Stimulated activated CD4-positive, alpha-beta T cell treated with anti-CD3 and anti-CD28 coated beads, TNF-alpha, amount 100 ng/mL, for 48 hours (primary cell): ENCODE data around the gene C1orf116.

Experiments used
- DNase-seq, 3 donors: peaks; one replicate each; pipeline ENCODE4 v3.0.0-alpha.2; 2020; ENCODE audit warnings: low read depth in 3 of 3

Gene C1orf116

DNA sequence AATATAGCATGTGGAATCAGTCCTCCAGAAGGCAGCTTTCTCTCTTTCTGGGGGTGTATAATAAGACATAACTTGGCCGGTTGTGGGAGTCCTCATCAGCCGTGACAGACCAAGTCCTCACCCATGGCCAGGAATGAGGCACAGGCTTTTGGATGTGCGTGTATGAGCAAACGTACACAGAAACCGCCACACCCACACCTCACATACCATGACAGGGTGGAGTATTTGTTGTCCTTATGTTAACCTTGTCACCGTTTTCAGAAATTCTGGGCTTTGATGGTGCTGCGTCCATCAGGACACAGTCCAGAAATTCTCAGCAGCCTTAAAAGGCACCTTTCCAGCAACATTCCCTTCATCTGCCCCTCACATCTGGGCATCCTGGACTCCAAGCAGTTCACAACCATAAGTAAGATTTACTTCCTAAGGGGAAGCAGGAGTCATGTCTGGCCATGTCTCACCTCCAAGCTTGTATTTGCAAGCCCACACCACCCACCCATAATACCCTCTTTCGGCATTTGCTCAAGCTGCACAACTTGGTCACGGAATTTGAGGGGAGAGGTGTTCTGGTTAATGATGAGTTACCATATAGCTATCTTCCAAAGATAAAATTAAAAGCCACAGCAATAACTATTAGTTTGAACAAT is 12.4 kb downstream of the C1orf116 start:
- DNase-seq = no peak

DNA sequence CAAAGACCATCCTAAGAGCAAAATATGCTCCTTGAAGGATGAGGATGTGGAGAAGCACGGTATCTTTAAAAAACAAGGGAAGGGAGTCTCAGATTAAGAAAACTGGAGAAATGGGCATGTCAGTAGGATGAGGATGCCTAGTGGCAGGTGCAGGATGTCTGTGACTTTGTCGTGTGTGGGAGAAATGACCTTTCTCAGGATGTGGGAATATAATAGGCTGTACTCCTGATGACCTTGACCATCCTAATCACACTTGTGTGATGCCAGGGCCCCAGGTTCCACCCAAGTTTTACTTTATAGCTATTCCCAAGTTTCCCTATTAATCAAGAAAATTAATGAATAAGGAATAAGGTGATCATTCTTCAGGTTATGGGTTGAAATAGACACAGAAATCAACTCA is 12.9 kb downstream of the C1orf116 start:
- DNase-seq = no peak

DNA sequence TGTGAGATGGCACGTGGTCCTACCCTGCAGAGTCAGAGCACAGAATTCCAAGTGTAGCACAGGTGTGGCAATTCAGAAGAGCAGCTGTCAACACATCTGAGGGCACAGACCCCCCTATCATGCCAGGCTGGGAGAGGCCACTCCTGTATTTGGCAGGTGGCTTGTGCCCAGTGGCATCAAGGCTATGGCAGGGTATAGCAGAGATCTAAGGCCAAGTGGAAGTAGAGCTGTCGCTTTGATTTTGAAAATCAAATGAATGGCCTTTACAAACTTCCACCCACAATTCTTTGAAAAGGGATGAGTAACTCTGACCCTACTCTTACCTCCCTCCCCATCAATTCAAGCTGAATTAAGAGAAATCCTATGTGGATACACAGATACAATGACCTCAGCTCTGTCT is 13.4 kb downstream of the C1orf116 start:
- DNase-seq = no peak

DNA sequence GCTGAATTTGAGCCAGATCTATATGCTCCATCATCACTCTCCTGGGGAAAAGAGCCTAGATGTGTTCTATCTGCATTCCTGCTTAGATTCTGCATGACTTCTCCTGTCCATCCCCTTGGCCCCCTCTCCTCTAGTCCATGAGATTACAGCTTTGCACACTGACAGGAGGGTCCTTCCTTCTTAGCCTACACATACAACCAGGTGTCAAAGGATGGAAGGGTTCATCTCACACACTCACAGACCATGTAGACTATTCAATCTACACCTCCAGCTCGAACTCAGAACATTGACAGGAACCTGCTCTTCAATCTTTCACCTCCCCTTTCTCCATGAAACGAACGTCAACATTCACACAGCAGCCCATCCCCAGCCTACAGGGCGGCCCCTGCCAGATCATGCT is 13.8 kb downstream of the C1orf116 start:
- no peak for DNase-seq

DNA sequence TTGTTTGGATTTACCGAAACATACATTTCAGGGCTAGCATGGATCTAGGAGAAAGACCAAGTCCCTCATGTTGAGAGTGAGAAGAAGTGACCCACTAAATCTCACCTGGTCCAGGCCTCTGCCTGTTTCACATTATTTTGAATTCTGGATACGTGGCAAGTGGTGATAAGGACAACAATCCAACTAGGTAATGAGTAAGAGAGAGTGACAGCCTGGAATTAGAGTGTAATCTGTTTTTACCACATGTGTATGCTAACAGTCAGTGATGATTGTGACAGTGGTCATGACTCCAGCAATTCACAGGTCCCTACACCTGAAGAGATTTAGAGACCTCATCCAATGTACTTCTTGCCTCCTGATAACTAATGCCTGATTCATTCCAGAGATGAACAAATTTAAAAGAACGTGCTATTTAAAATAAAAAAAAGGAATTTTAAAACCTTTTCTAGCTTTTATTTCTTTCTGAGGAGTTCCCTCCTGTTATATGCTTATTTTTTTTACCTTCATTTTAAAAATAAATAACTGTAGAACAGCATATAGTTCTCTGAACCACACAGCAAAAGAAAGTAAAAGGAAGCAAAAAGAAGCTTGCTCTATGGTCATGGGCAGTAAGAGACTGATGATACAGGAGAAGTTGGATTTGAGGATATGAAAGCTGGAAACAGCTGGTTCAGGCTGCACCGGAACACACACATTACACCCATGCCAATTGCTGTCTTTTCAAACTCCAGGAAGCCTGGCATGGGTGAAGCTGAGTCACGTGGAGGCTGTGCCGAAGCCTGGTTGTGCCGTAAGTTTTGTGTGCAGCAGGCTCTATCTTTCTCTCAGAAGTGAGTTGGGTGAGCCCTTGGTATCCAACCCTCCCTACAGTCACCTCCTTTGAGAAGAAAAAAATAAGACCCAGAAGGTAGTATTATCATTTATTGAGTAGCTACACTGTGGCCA is 14.7 kb downstream of the C1orf116 start:
- DNase-seq = no peak

DNA sequence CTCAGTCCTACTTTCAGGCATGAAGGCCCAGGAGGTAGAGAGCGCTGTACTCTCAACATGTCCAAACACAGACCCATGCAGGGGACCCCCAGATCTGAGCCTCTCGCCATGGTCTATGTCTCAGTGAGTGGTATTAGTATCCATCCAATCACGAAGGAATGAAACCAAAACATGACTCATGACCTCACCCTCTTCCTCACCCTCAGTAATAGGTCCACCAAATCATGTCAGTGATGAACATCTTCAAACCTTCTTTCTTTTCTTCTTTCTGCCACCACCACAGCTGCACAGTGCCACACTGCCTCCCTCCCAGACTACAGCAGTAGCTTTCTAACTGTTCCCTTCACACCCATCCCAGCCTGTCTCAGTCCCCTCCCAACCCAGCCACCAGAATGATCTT is 16.8 kb downstream of the C1orf116 start:
- DNase-seq = no peak

DNA sequence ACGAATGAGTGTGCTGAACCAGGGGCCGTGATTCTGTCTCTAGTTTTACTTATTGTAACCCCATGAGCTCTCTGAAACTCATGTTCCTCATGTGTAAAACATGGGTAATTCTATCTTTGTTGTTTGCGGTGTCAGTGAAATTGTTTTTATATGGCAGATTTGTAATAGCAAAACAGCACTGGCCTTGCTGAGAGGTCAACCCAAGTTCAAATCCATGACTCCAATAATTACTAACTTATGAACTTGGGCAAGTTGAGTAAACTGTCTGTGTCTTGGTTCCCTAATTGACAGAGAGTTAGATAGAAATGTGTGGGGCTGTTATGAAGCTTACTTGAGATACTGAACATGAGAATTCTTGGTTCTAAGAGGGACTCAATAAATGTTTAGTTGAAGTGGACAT is 17.8 kb downstream of the C1orf116 start:
- DNase-seq = no peak

DNA sequence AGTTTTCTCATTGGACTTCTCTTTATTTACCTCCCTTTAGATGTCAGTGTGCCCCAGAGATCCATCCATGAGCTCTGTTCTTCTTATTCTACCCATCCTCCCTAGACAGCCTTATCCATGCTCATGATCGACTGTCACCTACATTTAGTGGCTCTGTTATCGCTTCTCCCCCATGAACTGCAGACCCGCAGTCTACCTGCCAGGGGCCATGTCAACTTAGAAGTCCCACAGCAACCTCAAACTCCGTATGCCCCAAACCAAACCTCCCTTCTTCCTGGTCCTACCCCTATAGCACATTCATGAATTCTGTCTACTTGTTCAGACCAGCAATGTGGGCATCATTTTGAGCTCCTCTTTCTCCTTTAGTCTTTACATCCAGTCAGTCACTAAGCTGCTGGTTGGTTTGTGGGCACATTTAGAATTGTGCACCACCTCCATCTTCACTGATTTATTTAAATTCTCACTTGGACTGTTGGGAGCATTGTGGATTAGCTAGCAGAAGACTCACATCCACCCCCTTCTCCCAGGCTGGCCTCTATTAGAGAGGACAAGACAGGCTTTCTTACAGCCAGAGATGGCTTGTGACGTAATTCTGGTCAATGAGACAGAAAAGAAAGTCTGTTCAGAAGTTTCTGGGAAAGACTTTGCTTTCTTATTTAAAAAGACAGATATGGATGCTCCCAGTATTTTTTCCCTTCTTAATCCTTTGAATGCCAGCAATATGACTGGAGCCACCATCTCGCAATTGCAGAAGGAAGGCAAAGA is 19.1 kb downstream of the C1orf116 start:
- no peak for DNase-seq

DNA sequence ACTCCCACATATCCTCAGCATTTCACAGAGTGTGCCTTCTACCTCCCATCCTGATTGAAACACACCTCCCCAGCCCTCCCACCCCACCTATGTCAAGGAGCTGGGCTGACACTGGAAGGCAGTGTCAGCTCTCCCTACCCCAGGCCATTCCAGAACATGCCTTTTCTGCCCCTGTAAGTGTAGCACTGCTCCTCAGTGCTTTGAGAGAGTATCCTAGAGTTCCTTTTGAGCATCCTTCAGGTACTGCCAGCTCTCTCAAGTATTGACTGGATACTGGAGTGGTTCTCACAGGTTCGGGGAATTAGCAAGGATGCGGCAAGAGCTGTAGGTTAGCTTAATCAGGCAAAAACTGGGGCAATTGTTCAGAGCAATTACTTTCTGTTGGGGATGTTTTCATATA is 21.8 kb downstream of the C1orf116 start:
- DNase-seq = no peak

DNA sequence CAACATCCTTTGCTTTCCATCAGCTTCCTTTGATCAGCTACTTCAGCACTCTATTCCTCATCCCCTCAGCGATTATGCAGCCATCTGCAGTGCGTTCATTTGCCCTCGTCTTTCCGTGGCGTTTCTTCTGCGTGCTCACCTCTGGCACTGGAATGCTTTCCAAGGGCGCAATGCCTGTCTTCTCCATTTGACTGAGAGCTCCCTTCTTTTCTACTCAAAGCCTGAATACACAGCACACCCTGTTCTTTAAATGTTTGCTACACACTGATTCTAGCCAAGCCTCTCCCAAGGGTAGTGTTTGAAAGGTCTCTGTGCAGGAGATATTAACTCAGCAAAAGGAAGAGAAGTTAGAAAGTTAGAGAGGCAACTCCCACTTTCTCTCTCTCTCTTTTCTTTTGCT is 22.6 kb downstream of the C1orf116 start:
- no peak for DNase-seq

DNA sequence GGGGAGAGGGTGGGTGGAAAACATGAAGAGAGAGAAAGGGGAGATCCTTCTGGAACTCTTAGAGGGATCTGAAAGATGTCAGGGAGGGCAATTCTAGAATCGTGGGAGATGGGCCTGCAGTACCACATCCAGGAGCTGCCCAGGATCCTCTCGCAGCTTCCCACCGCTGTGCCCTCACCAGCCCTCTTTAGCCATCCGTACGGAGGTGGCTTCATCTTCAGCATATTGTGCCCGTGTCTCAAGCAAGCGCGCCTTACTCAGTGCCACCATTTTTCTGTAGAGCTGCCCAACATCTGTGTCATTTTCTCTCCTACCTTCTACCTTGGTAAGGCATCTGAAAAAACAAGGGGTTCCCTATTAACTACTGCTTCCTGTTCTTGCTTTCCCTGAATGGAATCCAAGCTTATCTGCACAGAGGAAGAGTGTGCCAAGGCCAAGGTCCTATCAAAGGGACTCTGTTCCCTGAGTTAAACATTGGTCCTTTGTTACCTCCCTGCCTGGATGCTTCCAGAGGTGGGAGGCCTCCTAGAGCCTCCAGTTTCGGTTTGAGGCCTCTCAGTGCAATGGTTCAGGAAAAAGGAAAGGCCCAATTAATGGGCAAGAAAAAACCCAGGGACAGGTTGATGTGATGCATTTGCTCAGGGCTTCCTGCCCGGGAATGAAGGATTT is 23.2 kb downstream of the C1orf116 start:
- no peak for DNase-seq

DNA sequence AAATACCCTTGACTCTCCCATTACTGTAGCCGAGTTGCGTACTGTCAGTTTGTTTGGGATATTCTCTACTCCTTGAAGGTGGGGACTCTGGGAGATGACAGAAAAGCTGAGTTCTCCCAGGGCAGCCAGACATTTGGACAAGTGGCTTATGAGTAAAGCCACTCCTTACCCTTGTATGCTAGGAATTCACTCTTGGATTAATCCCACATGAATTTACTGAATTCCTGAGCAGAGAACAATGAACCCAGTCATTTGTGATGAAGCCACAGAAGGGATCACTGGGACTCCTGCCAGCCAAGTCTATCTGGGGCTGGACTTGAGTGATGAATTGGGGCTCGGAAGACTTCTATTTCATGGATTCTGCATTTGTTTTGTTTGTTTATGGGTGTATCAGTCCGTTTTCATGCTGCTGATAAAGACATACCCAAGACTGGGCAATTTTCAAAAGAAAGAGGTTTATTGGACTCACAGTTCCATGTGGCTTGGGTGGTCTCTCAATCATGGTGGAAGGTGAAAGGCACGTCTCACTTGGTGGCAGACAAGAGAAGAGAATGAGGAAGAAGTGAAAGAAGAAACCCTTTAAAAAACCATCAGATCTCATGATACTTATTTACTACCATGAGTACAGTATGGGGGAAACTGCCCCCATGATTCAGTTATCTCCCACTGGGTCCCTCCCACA is 25.1 kb downstream of the C1orf116 start:
- no peak for DNase-seq

DNA sequence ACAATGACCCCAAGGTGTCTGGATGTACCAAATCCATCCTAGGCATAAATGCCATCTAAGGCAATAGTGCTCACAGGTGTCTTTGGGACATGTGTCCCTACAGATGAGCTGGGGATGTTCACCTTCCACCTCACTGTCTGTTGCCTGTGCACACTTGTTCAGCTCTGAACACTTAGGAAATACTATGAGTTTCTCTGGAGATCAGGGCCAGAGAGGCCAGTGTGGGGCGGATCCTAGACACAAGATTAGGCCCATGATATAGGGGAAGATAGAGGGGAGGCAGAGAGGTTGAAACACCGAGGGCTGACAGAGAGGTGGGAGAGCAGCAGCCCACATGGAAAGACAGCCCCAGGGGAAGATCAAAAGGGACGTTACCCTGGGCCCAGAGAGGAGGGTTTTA is 25.6 kb downstream of the C1orf116 start:
- no peak for DNase-seq

DNA sequence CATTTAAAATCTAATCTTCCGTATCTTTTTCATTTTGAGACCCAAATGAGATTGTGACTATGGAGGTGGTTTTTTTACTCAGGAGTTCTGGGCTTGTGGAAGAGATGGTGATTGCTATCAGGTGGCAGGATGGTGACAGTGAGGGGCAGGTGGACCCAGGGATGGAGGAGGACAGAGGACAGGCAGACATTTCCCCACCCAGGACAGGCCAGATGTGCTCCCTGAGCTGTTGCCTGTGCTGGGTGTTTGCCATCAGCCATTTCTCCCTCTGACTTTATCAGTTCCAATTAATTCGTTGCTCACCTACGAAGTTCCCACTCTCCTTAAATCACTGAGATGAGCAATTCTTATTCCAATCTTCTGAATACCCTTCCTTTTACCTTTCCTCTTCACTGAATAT is 26.5 kb downstream of the C1orf116 start:
- DNase-seq = no peak

DNA sequence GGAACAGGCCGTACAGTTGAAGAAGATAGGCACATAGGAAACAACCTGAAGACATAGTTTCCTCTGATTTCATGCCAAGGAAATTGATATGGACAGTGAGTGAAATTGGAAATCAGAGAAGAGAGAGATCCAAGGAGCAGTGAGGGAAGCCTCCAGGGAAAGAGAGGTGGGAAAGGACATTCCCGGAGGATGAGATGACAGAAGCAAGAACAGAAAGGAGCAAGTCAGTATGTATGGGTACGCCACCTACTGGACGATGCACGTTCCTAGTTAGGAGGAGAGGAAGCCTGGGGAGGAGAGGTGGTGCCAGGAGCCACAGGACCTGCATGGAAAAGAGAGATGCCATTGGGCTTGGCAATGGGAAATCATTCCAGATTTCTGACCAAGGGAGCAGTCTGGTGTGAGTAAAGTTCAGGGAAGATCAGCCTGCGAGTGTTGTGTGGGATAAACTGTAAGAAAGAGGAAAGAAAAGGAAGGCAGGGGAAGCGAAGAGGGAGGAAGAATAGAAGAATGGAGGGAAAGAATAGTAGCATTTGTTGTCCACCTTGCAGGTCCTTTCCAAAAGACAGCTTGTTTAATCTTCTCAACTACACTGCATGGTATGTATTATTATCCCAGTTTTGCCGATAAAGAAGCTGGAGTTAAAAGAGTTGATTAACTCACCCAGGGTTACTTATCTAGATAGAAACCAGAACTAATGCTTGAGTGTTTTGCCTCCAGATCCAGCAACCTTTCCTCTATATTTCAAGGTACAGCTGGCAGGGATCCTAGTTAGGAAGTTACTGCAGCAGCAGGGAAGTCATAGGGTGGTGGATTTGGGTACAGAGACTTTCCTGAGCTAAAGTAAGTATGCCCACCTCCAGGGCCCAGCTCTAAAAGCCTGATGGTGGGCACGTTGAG is 27.4 kb downstream of the C1orf116 start:
- DNase-seq = peak in 1 of 3 donors; percentile 17

DNA sequence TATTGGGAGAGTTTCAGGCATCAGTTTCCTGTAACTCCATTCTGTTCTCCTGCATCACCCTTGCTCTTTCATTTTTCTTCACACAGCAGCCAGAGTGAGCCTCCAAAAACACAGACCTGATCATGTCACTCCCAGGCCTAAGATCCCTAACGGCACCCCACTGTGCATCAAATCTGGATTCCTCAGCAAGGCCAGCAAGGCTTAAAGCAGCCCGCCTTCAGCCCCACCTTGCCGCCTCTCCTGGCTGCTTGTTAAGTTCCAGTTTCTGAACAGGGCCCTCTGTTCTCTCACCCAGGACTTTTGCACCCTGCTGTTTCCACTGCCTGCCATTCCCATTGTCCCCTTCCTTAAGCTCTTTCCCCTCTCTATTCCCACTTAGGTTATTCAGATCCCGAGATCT is 29.3 kb downstream of the C1orf116 start:
- DNase-seq = no peak

DNA sequence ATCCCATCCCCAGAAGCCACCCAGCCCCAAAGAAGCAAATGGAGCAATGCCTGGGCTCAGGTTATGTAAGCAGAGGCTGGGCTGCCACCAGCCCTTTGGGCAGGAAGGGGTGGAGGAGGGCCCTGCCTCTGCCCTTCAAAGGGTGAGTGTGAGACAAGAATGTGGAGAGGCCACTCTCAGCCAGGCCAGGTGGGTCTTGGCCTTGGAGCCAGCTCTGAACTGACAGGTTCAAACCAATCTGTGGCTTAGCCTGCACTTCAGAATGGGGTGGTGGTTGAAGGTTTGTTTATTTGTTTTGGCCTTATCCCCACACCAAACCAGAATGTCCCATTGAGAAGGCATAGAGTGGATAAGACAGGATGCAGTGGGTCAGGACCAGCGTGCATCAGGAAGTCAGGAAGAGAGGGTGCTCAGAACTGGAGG is 29.8 kb downstream of the C1orf116 start:
- no peak for DNase-seq

DNA sequence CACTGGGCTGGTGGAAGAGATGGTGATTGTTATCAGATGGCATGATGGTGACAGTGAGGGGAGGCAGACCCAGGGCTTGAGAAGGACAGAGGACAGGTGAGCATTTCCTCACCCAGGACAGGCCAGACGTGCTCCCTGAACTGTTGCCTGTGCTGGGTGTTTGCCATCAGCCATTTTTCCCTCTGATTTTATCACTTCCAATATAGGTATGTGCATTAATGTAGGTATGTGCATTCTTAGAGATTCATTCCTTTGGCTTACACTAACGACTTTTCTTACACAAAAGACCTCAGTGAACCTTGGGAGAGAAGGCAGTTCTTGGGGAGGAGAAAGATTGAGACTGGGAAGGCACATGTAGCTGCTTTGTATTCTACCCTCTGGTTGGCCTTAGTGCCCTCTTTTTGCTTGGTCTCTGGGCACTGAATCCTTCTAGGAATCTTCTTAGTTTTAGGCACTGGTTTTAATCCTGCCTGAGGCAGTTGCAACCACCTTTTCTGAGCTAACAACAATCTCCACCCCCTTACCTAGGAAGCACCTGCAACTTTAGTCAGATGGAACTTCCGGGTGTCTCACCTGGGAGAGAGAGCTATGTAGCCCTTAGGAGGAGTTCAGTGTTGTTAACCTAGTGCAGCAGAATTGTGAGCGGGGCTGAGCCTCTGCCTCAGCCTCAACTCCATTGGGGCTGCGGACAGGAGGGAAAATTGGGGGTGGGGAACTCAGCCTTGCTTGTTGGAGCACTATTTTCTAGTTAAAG is 30.9 kb downstream of the C1orf116 start:
- no peak for DNase-seq

DNA sequence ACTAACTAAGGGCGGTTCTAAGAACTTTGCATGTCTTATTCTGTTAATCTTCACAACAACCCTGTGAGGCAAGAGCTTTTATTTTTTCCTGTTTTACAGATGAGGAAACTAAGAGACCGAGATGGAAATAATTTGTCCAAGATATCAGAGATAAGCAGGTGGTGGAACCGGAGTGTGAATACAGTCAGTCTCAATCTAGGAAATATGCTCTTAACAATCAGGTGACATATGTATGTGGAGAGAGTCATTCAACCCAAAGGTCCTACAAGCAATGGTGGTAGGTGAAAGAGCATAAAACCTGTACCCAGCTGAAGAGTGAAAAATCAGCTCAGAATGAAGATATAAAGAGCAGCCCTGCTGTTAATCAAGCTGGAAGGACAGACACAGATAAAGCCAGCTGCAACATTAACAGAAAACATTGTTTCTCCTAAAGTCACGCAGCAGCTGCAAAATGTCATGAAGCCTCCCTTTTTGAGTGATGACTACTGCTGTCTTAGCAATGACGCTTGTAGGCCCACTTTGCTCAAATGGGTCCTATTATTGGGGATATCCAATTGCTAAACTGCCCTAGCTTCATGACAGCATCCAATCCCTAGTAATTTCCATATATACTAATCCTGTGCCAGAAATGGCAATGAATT is 31.8 kb downstream of the C1orf116 start:
- DNase-seq = no peak
